H9 (cell line): Measurements from ENCODE around the gene SF3A2. TPM values are rescaled to one million over a fixed set of nuclear protein-coding genes. Genes with fewer than 3 reads are reported as not detected.

ENCODE experiments used
- DNase-seq: peaks from one replicate; pipeline ENCODE4 v3.0.0-alpha.2; 2017
- H2AFZ ChIP-seq: one replicate; pipeline ENCODE4 v1.6.1; 2013; ENCODE audit warnings: mild to moderate bottlenecking, low read length, control low read depth, moderate library complexity
- H2AK5ac ChIP-seq: 2 replicates; pipeline ENCODE4 v1.6.1; 2013; ENCODE audit warnings: low read length, control low read depth, mixed read lengths; ENCODE audit not compliant: insufficient read length
- H2BK120ac ChIP-seq: one replicate; pipeline ENCODE4 v1.6.1; 2013; ENCODE audit warnings: low read depth, mild to moderate bottlenecking, low read length, control low read depth, inconsistent platforms; ENCODE audit not compliant: poor library complexity, severe bottlenecking
- H2BK12ac ChIP-seq: 2 replicates; pipeline ENCODE4 v1.6.1; 2013; ENCODE audit warnings: low read length, control low read depth, mixed read lengths, low read depth; ENCODE audit not compliant: insufficient read length
- H2BK15ac ChIP-seq: 2 replicates; pipeline ENCODE4 v1.6.1; 2013; ENCODE audit warnings: low read depth, low read length, control low read depth
- H2BK20ac ChIP-seq: one replicate; pipeline ENCODE4 v1.6.1; 2013; ENCODE audit warnings: low read depth, mild to moderate bottlenecking, low read length, control low read depth, inconsistent platforms; ENCODE audit not compliant: poor library complexity, severe bottlenecking
- H2BK5ac ChIP-seq: 2 replicates; pipeline ENCODE4 v1.6.1; 2013; ENCODE audit warnings: low read length, control low read depth, mixed read lengths; ENCODE audit not compliant: insufficient read length
- H3K14ac ChIP-seq: 2 replicates; pipeline ENCODE4 v1.6.1; 2013; ENCODE audit warnings: low read length, control low read depth; ENCODE audit not compliant: insufficient read depth
- H3K18ac ChIP-seq: 2 replicates; pipeline ENCODE4 v1.6.1; 2013; ENCODE audit warnings: low read depth, mild to moderate bottlenecking, mixed read lengths, low read length, control low read depth; ENCODE audit not compliant: insufficient read length
- H3K23ac ChIP-seq: 2 replicates; pipeline ENCODE4 v1.6.1; 2013; ENCODE audit warnings: low read length, control low read depth, mixed read lengths, low read depth; ENCODE audit not compliant: insufficient read length
- H3K23me2 ChIP-seq: 2 replicates; pipeline ENCODE4 v1.6.1; 2013; ENCODE audit warnings: low read depth, mild to moderate bottlenecking, mixed read lengths, low read length, control low read depth; ENCODE audit not compliant: insufficient read length, poor library complexity, severe bottlenecking
- H3K27ac ChIP-seq: 2 replicates; pipeline ENCODE4 v1.5.1; 2013; ENCODE audit warnings: low read length, control low read depth, mixed read lengths, low read depth; ENCODE audit not compliant: insufficient read length
- H3K27me3 ChIP-seq: 2 replicates; pipeline ENCODE4 v1.6.1; 2013; ENCODE audit warnings: low read length, control low read depth, inconsistent platforms; ENCODE audit not compliant: insufficient read depth
- H3K4ac ChIP-seq: 2 replicates; pipeline ENCODE4 v1.6.1; 2013; ENCODE audit warnings: low read depth, mild to moderate bottlenecking, control low read depth, inconsistent platforms, low read length, moderate library complexity
- H3K4me1 ChIP-seq: 2 replicates; pipeline ENCODE4 v1.6.1; 2013; ENCODE audit warnings: low read length, control low read depth, inconsistent platforms; ENCODE audit not compliant: insufficient read depth
- H3K4me2 ChIP-seq: 2 replicates; pipeline ENCODE4 v1.6.1; 2013; ENCODE audit warnings: low read length, control low read depth, mixed read lengths; ENCODE audit not compliant: insufficient read length, insufficient read depth
- H3K56ac ChIP-seq: 2 replicates; pipeline ENCODE4 v1.6.1; 2013; ENCODE audit warnings: low read depth, mild to moderate bottlenecking, mixed read lengths, low read length, control low read depth; ENCODE audit not compliant: insufficient read length
- H3K79me1 ChIP-seq: 2 replicates; pipeline ENCODE4 v1.6.1; 2013; ENCODE audit warnings: low read depth, mild to moderate bottlenecking, moderate library complexity, low read length, control low read depth, inconsistent platforms; ENCODE audit not compliant: insufficient read depth, poor library complexity, severe bottlenecking
- H3K79me2 ChIP-seq: 2 replicates; pipeline ENCODE4 v1.6.1; 2013; ENCODE audit warnings: low read length, control low read depth, inconsistent platforms; ENCODE audit not compliant: insufficient read depth
- H3K9ac ChIP-seq: 2 replicates; pipeline ENCODE4 v1.6.1; 2013; ENCODE audit warnings: low read length, control low read depth, mixed read lengths; ENCODE audit not compliant: insufficient read length; ENCODE audit errors: extremely low read depth
- H3K9me3 ChIP-seq: one replicate; pipeline ENCODE4 v1.6.1; 2013; ENCODE audit warnings: low read depth, low read length, inconsistent platforms; ENCODE audit not compliant: control insufficient read depth
- H3T11ph ChIP-seq: one replicate; pipeline ENCODE4 v1.6.1; 2013; ENCODE audit warnings: mild to moderate bottlenecking, low read length, control low read depth, inconsistent platforms
- H4K20me1 ChIP-seq: one replicate; pipeline ENCODE4 v1.6.1; 2013; ENCODE audit not compliant: control insufficient read depth, insufficient read length, insufficient read depth
- H4K5ac ChIP-seq: 2 replicates; pipeline ENCODE4 v1.6.1; 2013; ENCODE audit warnings: low read depth, mild to moderate bottlenecking, mixed read lengths, low read length, control low read depth; ENCODE audit not compliant: insufficient read length
- H4K8ac ChIP-seq: replicated peaks from 2 replicates; pipeline ENCODE4 v1.6.1; 2013; ENCODE audit warnings: low read length, control low read depth, mixed read lengths, low read depth; ENCODE audit not compliant: insufficient read length
- H4K91ac ChIP-seq: 2 replicates; pipeline ENCODE4 v1.6.1; 2013; ENCODE audit warnings: low read depth, mild to moderate bottlenecking, moderate library complexity, mixed read lengths, low read length, control low read depth; ENCODE audit not compliant: insufficient read length
- H3K27ac Mint-ChIP-seq, 3 experiments: 2 replicates in 2 of 3; 3 replicates in 1 of 3; pipeline ENCODE4 v1.8.0; 2020 to 2021; ENCODE audit warnings: mixed read lengths in 3 of 3, mild to moderate bottlenecking in 1 of 3, moderate library complexity in 1 of 3
- H3K27me3 Mint-ChIP-seq: 2 replicates; pipeline ENCODE4 v1.8.0; 2021; ENCODE audit warnings: low read depth, mild to moderate bottlenecking, moderate library complexity, mixed read lengths
- H3K36me3 Mint-ChIP-seq, 3 experiments: 2 replicates in 2 of 3; 3 replicates in 1 of 3; pipeline ENCODE4 v1.8.0; 2020 to 2021; ENCODE audit warnings: low read depth in 3 of 3, mixed read lengths in 3 of 3; ENCODE audit not compliant: insufficient read depth in 1 of 3
- H3K4me1 Mint-ChIP-seq, 2 experiments: 2 replicates each; pipeline ENCODE4 v1.8.0; 2020; ENCODE audit warnings: mixed read lengths in 2 of 2
- H3K4me3 Mint-ChIP-seq, 2 experiments: 2 replicates in 1 of 2; 3 replicates in 1 of 2; pipeline ENCODE4 v1.8.0; 2020 to 2021; ENCODE audit warnings: mild to moderate bottlenecking in 2 of 2, mixed read lengths in 2 of 2, moderate library complexity in 1 of 2
- H3K9me3 Mint-ChIP-seq, 2 experiments: 2 replicates in 1 of 2; 3 replicates in 1 of 2; pipeline ENCODE4 v1.8.0; 2020; ENCODE audit warnings: mild to moderate bottlenecking in 2 of 2, mixed read lengths in 2 of 2, moderate library complexity in 1 of 2
- CTCF ChIP-seq: fragments of 200-600 bp; sonication (generic); conservative IDR thresholded peaks from 3 replicates; pipeline ENCODE4 v1.8.0; 2021; ENCODE audit warnings: antibody characterized with exemption, mild to moderate bottlenecking
- WGBS: extraction: QIAGEN DNeasy Blood & Tissue Kit; methylation state at CpG from one replicate; pipeline ENCODE4 v1.1.7; 2013; ENCODE audit warnings: missing lambda C conversion rate, low lambda C conversion rate, mixed read lengths; ENCODE audit not compliant: insufficient read length; ENCODE audit errors: extremely low coverage; 5-methylcytosine and 5-hydroxymethylcytosine counted together
- total RNA-seq: library from RNA; stranded (reverse); gene quantifications from 2 replicates; pipeline ENCODE4 v1.2.1, GENCODE V29; 2021

The SF3A2 gene
- total RNA-seq, 1 experiment from 2014 or later, result 166 TPM

- Histone ChIP-seq H2AFZ (no peak overlapping the region), H4K8ac (no peak overlapping the region), H3K79me2 (no peaks in the 10 kb centered on the region), H2BK120ac (no peak overlapping the region), H3K27ac (no peak overlapping the region), H3K56ac (no peak overlapping the region), H3K23me2 (no peaks in the 10 kb centered on the region), H3K4ac (no peak overlapping the region), H3K14ac (no peak overlapping the region), H4K5ac (no peak overlapping the region), H3K4me2 (no peak overlapping the region), H3K4me1 (no peaks in the 10 kb centered on the region), H2BK15ac (no peak overlapping the region), H3K27me3 (no peaks in the 10 kb centered on the region), H3K79me1 (no peaks in the 10 kb centered on the region), H4K91ac (no peak overlapping the region), H2BK5ac (no peak overlapping the region), H3K9ac (no peak overlapping the region), H3K18ac (no peak overlapping the region), H2BK20ac (no peak overlapping the region), H3K9me3 (no peaks in the 10 kb centered on the region), H2BK12ac (no peak overlapping the region), H2AK5ac (no peak overlapping the region), H4K20me1 (no peaks in the 10 kb centered on the region), H3T11ph (no peak overlapping the region), H3K23ac (no peak overlapping the region)
- Mint-ChIP-seq H3K27me3 (no peaks in the 10 kb centered on the region; the same call in 1 of the 2 replicates), H3K4me1 (no peaks in the 10 kb centered on the region), H3K27ac (no peak overlapping the region), H3K4me3 (no peak overlapping the region), H3K9me3 (no peaks in the 10 kb centered on the region), H3K36me3 (peaks cover 32 to 71% (median 67%) of the 10 kb centered on the region in 3 experiments; a peak in 6 of 7 replicates)
- TF ChIP-seq CTCF, result no peak
- no peak for DNase-seq
- WGBS, result no CpG with 5 or more reads among the region's 17 CpGs
These were observed 22.4 kb upstream of the SF3A2 start for GRCh38 chr19:2214251-2214650.
